ENCODE results near the gene PTPRK. TPM values are rescaled to one million over a fixed set of nuclear protein-coding genes. Genes with fewer than 3 reads are reported as not detected.

Gene PTPRK
- polyA plus RNA-seq, 1 donor (not counting 4 experiments of a cell fraction or from before 2014, with no cell fraction given): 52.7 TPM

DNA sequence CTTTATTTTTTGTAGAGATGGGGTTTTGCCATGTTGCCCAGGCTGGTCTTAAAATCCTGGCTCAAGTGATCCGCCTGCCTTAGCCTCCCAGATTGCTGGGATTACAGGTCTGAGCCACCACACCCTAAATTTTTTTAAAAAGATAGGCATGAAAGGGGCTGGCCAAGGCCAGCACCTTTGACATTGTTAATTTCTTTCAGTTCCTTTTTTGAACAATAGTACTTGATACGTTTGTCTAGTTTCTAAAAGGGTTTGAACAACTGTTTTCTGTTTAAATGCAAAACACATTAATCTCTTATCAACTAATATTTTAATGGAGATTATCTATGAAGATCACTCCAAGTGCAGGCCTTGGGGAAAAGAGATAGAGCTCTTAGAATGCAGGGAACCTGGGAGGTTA is 37.6 kb upstream of the PTPRK start:
- H3K27me3 ChIP-seq (ENCODE audit: control insufficient read depth, extremely low read depth, insufficient read depth, low read length): no peaks in the 10 kb centered on the region
- DNase-seq (ENCODE audit: low read depth, low spot score) (no peak), FAIRE-seq (no peak)
- no peaks in the 10 kb centered on the region for H3K9me3 ChIP-seq (ENCODE audit: control insufficient read depth, low read depth, low read length)
- H3K4me3 ChIP-seq (ENCODE audit: control insufficient read depth in 2 of 3, extremely low read depth in 1 of 3, insufficient read depth in 2 of 3, low read depth in 1 of 3, low read length in 3 of 3): no peak overlapping the region
- no peaks in the 10 kb centered on the region for H3K9me1 ChIP-seq (ENCODE audit: control insufficient read depth, extremely low read depth, insufficient read depth, low read length)
- H3K79me2 ChIP-seq (ENCODE audit: control insufficient read depth, insufficient read depth, low read length): no peaks in the 10 kb centered on the region
- dilution Hi-C loops (cut with MboI; ENCODE audit: extremely low pct_ligation_motif_present, low sequenced_read_pairs): no loop called here
- H3K36me3 ChIP-seq (ENCODE audit: control insufficient read depth in 2 of 2, extremely low read depth in 1 of 2, insufficient read depth in 2 of 2, low read length in 2 of 2): no peaks in the 10 kb centered on the region
- no peak overlapping the region for H3K27ac ChIP-seq (ENCODE audit: control insufficient read depth, insufficient read depth, low read length)
- no peak for TF ChIP-seq CTCF (optimal IDR thresholded peaks at IDR 0.05 in 1 of 3, IDR thresholded peaks at IDR 0.05 in 1 of 3, conservative IDR thresholded peaks at IDR 0.05 in 1 of 3; ENCODE audit: extremely low read depth in 1 of 3, insufficient read depth in 2 of 3, low read length in 3 of 3)
- no peak for TF ChIP-seq EZH2 (IDR thresholded peaks at IDR 0.05; ENCODE audit: low read length)
- no peak overlapping the region for H3K9ac ChIP-seq (ENCODE audit: control insufficient read depth, extremely low read depth, insufficient read depth, low read length)
- H2AFZ ChIP-seq (ENCODE audit: control insufficient read depth, low read length): no peak overlapping the region
- H4K20me1 ChIP-seq (ENCODE audit: control insufficient read depth, extremely low read depth, insufficient read depth, low read length): no peaks in the 10 kb centered on the region
- no peaks in the 10 kb centered on the region for H3K4me1 ChIP-seq (ENCODE audit: control insufficient read depth, extremely low read depth, insufficient read depth, low read length)
- H3K4me2 ChIP-seq (ENCODE audit: control insufficient read depth, extremely low read depth, insufficient read depth, low read depth, low read length): no peak overlapping the region

- Histone ChIP-seq H3K9me1 (ENCODE audit: control insufficient read depth, extremely low read depth, insufficient read depth, low read length) (no peaks in the 10 kb centered on the region), H3K27ac (ENCODE audit: control insufficient read depth, insufficient read depth, low read length) (no peak overlapping the region), H3K4me3 (ENCODE audit: control insufficient read depth in 2 of 3, extremely low read depth in 1 of 3, insufficient read depth in 2 of 3, low read depth in 1 of 3, low read length in 3 of 3) (no peak overlapping the region), H2AFZ (ENCODE audit: control insufficient read depth, low read length) (no peak overlapping the region), H3K4me2 (ENCODE audit: control insufficient read depth, extremely low read depth, insufficient read depth, low read depth, low read length) (no peak overlapping the region), H3K79me2 (ENCODE audit: control insufficient read depth, insufficient read depth, low read length) (no peaks in the 10 kb centered on the region), H3K9ac (ENCODE audit: control insufficient read depth, extremely low read depth, insufficient read depth, low read length) (no peak overlapping the region), H3K9me3 (ENCODE audit: control insufficient read depth, low read depth, low read length) (no peaks in the 10 kb centered on the region), H3K4me1 (ENCODE audit: control insufficient read depth, extremely low read depth, insufficient read depth, low read length) (no peaks in the 10 kb centered on the region), H3K27me3 (ENCODE audit: control insufficient read depth, extremely low read depth, insufficient read depth, low read length) (no peaks in the 10 kb centered on the region), H3K36me3 (ENCODE audit: control insufficient read depth in 2 of 2, extremely low read depth in 1 of 2, insufficient read depth in 2 of 2, low read length in 2 of 2) (no peaks in the 10 kb centered on the region), H4K20me1 (ENCODE audit: control insufficient read depth, extremely low read depth, insufficient read depth, low read length) (no peaks in the 10 kb centered on the region)
- TF ChIP-seq EZH2 (IDR thresholded peaks at IDR 0.05; ENCODE audit: low read length) (no peak), CTCF (optimal IDR thresholded peaks at IDR 0.05 in 1 of 3, IDR thresholded peaks at IDR 0.05 in 1 of 3, conservative IDR thresholded peaks at IDR 0.05 in 1 of 3; ENCODE audit: extremely low read depth in 1 of 3, insufficient read depth in 2 of 3, low read length in 3 of 3) (no peak)
- FAIRE-seq (no peak), DNase-seq (ENCODE audit: low read depth, low spot score) (no peak)
- dilution Hi-C loops (cut with MboI; ENCODE audit: extremely low pct_ligation_motif_present, low sequenced_read_pairs): no loop called here
These were observed 36.7 kb upstream of the PTPRK start for GRCh38 chr6:128557081-128557480.

Measured in keratinocyte (primary cell).